HEK293 (cell line): ENCODE results near the gene SRRM5.

Experiments
- BCL11A ChIP-seq: fragments of 450-650 bp; formaldehyde crosslinking; IDR thresholded peaks from 2 replicates; pipeline ENCODE4 v1.5.1; 2016; ENCODE audit warnings: low read depth, missing biosample characterization, missing genetic modification characterization
- GLI2 ChIP-seq: fragments of 450-650 bp; formaldehyde crosslinking; IDR thresholded peaks from 2 replicates; pipeline ENCODE4; 2017; ENCODE audit warnings: missing biosample characterization, missing genetic modification characterization, low read depth, borderline replicate concordance
- MEIS1 ChIP-seq: sonication (generic); formaldehyde crosslinking; IDR thresholded peaks from 2 replicates; pipeline ENCODE4 v1.8.1; 2022; ENCODE audit warnings: missing genetic modification reagents, mild to moderate bottlenecking, borderline replicate concordance
- SP7 ChIP-seq: fragments of 450-650 bp; formaldehyde crosslinking; IDR thresholded peaks from 2 replicates; pipeline ENCODE4 v1.5.1; 2016; ENCODE audit warnings: missing biosample characterization, missing genetic modification characterization
- ZNF843 ChIP-seq: fragments of 450-650 bp; formaldehyde crosslinking; IDR thresholded peaks from 2 replicates; pipeline ENCODE4 v1.5.1; 2016; ENCODE audit warnings: missing biosample characterization, missing genetic modification characterization
- TF ChIP-seq, protein P1 (sequence below): fragments of 450-650 bp; formaldehyde crosslinking; IDR thresholded peaks from 2 replicates; pipeline ENCODE4 v1.5.1; 2016; ENCODE audit warnings: missing biosample characterization, missing genetic modification characterization
- TF ChIP-seq, protein P2 (sequence below): fragments of 450-650 bp; formaldehyde crosslinking; IDR thresholded peaks from 2 replicates; pipeline ENCODE4 v1.5.1; 2016; ENCODE audit warnings: missing biosample characterization, missing genetic modification characterization

- no peak for TF ChIP-seq SP7 (tag by site-specific recombination)
- TF ChIP-seq, protein P1, sequence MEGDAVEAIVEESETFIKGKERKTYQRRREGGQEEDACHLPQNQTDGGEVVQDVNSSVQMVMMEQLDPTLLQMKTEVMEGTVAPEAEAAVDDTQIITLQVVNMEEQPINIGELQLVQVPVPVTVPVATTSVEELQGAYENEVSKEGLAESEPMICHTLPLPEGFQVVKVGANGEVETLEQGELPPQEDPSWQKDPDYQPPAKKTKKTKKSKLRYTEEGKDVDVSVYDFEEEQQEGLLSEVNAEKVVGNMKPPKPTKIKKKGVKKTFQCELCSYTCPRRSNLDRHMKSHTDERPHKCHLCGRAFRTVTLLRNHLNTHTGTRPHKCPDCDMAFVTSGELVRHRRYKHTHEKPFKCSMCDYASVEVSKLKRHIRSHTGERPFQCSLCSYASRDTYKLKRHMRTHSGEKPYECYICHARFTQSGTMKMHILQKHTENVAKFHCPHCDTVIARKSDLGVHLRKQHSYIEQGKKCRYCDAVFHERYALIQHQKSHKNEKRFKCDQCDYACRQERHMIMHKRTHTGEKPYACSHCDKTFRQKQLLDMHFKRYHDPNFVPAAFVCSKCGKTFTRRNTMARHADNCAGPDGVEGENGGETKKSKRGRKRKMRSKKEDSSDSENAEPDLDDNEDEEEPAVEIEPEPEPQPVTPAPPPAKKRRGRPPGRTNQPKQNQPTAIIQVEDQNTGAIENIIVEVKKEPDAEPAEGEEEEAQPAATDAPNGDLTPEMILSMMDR (tag by site-specific recombination): no peak
- TF ChIP-seq, protein P2, sequence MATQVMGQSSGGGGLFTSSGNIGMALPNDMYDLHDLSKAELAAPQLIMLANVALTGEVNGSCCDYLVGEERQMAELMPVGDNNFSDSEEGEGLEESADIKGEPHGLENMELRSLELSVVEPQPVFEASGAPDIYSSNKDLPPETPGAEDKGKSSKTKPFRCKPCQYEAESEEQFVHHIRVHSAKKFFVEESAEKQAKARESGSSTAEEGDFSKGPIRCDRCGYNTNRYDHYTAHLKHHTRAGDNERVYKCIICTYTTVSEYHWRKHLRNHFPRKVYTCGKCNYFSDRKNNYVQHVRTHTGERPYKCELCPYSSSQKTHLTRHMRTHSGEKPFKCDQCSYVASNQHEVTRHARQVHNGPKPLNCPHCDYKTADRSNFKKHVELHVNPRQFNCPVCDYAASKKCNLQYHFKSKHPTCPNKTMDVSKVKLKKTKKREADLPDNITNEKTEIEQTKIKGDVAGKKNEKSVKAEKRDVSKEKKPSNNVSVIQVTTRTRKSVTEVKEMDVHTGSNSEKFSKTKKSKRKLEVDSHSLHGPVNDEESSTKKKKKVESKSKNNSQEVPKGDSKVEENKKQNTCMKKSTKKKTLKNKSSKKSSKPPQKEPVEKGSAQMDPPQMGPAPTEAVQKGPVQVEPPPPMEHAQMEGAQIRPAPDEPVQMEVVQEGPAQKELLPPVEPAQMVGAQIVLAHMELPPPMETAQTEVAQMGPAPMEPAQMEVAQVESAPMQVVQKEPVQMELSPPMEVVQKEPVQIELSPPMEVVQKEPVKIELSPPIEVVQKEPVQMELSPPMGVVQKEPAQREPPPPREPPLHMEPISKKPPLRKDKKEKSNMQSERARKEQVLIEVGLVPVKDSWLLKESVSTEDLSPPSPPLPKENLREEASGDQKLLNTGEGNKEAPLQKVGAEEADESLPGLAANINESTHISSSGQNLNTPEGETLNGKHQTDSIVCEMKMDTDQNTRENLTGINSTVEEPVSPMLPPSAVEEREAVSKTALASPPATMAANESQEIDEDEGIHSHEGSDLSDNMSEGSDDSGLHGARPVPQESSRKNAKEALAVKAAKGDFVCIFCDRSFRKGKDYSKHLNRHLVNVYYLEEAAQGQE (tag by site-specific recombination): no peak
- no peak for TF ChIP-seq GLI2 (tag by site-specific recombination)
- no peak for TF ChIP-seq BCL11A (tag by site-specific recombination)
- no peak for TF ChIP-seq ZNF843 (tag by site-specific recombination)
- TF ChIP-seq MEIS1 (CRISPR knock-in tag): no peak
Observed at GRCh38 chr19:43642531-43642930, 30.6 kb downstream of the SRRM5 start.
